OCI-M2 (cell line): ENCODE data around the gene SLC52A3.

Experiments
- DNase-seq: peaks from one replicate; lab custom pipeline; 2025; ENCODE audit not compliant: unreplicated experiment; lab: John Stamatoyannopoulos, UW

Gene SLC52A3

GRCh38 chr20:770691-771090 is 2.4 kb upstream of the SLC52A3 start:
- DNase-seq, result no peak

GRCh38 chr20:766906-767305 is 1.4 kb downstream of the SLC52A3 start:
- DNase-seq, result no peak

GRCh38 chr20:764255-764654 is 4.0 kb downstream of the SLC52A3 start:
- DNase-seq, result no peak

- no peak for DNase-seq
These were observed 6.6 kb downstream of the SLC52A3 start for GRCh38 chr20:761418-762381.

GRCh38 chr20:760751-761417 is 7.4 kb downstream of the SLC52A3 start:
- DNase-seq, result no peak

- DNase-seq, result no peak
These were observed 10.8 kb downstream of the SLC52A3 start for GRCh38 chr20:757506-757905.

- no peak for DNase-seq
These were observed 12.4 kb downstream of the SLC52A3 start for GRCh38 chr20:755941-756340.

- DNase-seq, result no peak
These were observed 13.4 kb downstream of the SLC52A3 start for GRCh38 chr20:754904-755303.

GRCh38 chr20:753897-754635 is 14.2 kb downstream of the SLC52A3 start:
- DNase-seq, result no peak

GRCh38 chr20:753136-753535 is 15.2 kb downstream of the SLC52A3 start:
- no peak for DNase-seq

GRCh38 chr20:752291-752690 is 16.0 kb downstream of the SLC52A3 start:
- DNase-seq, result no peak

GRCh38 chr20:751761-752160 is 16.5 kb downstream of the SLC52A3 start:
- no peak for DNase-seq

- no peak for DNase-seq
These were observed 17.5 kb downstream of the SLC52A3 start for GRCh38 chr20:750801-751200.

- no peak for DNase-seq
These were observed 22.5 kb downstream of the SLC52A3 start for GRCh38 chr20:745683-746301.

- no peak for DNase-seq
These were observed 26.1 kb downstream of the SLC52A3 start for GRCh38 chr20:742156-742555.

- DNase-seq, result no peak
These were observed 26.7 kb downstream of the SLC52A3 start for GRCh38 chr20:741620-742019.

- DNase-seq, result no peak
These were observed 28.1 kb downstream of the SLC52A3 start for GRCh38 chr20:740162-740561.

GRCh38 chr20:739736-740135 is 28.6 kb downstream of the SLC52A3 start:
- no peak for DNase-seq

- no peak for DNase-seq
These were observed 34.4 kb downstream of the SLC52A3 start for GRCh38 chr20:733861-734260.

GRCh38 chr20:732727-733126 is 35.6 kb downstream of the SLC52A3 start:
- no peak for DNase-seq

- no peak for DNase-seq
These were observed 36.3 kb downstream of the SLC52A3 start for GRCh38 chr20:731891-732560.
